ENCODE data around the gene TDO2.

TDO2 gene

GRCh38 chr4:155960522-155960921 is 57.0 kb downstream of the TDO2 start:
- no peak overlapping the region for H3K4me3 Mint-ChIP-seq
- H3K27me3 Mint-ChIP-seq, result peaks cover 6% of the 10 kb centered on the region
- no peaks in the 10 kb centered on the region for H3K36me3 Mint-ChIP-seq
- peaks cover 6% of the 10 kb centered on the region for H3K4me1 Mint-ChIP-seq
- H3K27ac Mint-ChIP-seq, result no peak overlapping the region
- H3K9me3 Mint-ChIP-seq, result no peaks in the 10 kb centered on the region

- Mint-ChIP-seq H3K27me3 (peaks cover 6% of the 10 kb centered on the region), H3K27ac (no peak overlapping the region), H3K4me3 (no peak overlapping the region), H3K36me3 (no peaks in the 10 kb centered on the region), H3K4me1 (peaks cover 6% of the 10 kb centered on the region), H3K9me3 (no peaks in the 10 kb centered on the region)
Measured at GRCh38 chr4:155961575-155961974, 58.1 kb downstream of the TDO2 start.

DNA sequence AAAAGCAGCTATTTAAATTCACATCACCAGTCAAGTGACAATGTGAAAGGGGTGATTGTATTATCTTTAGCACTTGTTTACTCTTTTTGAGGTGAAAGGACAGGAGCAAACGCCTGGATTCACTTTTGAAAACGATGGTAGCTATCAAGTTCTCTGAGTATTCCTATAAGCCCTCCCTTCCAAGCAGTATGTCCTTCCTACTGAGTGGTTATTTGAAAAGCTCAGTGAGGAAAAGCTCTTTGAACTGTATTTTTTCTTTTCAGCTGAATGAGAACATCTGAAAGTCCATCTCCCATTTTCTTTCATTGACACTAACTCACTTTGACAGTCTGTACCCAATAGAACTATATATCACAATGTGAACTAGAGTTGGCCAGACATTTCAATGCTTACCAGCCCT is 59.3 kb downstream of the TDO2 start:
- Mint-ChIP-seq H3K9me3 (no peaks in the 10 kb centered on the region), H3K4me1 (peaks cover 6% of the 10 kb centered on the region), H3K36me3 (no peaks in the 10 kb centered on the region), H3K4me3 (no peak overlapping the region), H3K27me3 (peaks cover 6% of the 10 kb centered on the region), H3K27ac (no peak overlapping the region)

- Mint-ChIP-seq H3K36me3 (no peaks in the 10 kb centered on the region), H3K27ac (no peak overlapping the region), H3K27me3 (peaks cover 1% of the 10 kb centered on the region), H3K4me1 (peaks cover 6% of the 10 kb centered on the region), H3K9me3 (no peaks in the 10 kb centered on the region), H3K4me3 (no peak overlapping the region)
Measured at GRCh38 chr4:155964016-155964891, 60.8 kb downstream of the TDO2 start.

DNA sequence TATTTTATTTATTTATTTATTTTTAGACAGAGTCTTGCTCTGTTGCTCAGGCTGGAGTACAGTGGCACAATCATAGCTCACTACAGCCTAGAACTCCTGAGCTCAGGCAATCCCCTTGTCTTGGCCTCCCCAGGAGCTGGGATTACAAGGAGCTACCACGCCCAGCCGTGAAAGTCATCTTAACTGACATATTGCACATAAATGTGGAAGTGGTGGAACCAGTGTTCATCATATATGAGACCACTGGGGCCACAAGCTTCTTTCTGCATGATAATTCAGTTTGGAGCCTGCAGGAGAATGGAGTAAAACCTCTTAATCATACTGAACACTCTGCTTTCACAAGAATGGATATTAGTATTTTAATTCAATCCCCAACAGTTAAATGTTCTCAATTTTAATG is 62.7 kb downstream of the TDO2 start:
- no peaks in the 10 kb centered on the region for H3K9me3 Mint-ChIP-seq
- no peak overlapping the region for H3K4me3 Mint-ChIP-seq
- peaks cover 5% of the 10 kb centered on the region for H3K27me3 Mint-ChIP-seq
- no peaks in the 10 kb centered on the region for H3K36me3 Mint-ChIP-seq
- no peak overlapping the region for H3K27ac Mint-ChIP-seq
- peaks cover 6% of the 10 kb centered on the region for H3K4me1 Mint-ChIP-seq

- Mint-ChIP-seq H3K36me3 (no peaks in the 10 kb centered on the region), H3K4me1 (peaks cover 6% of the 10 kb centered on the region), H3K4me3 (no peak overlapping the region), H3K9me3 (no peaks in the 10 kb centered on the region), H3K27ac (no peak overlapping the region), H3K27me3 (peaks cover 5% of the 10 kb centered on the region)
Measured at GRCh38 chr4:155966731-155967395, 63.4 kb downstream of the TDO2 start.

Data from activated naive CD4-positive, alpha-beta T cell treated with anti-CD3 and anti-CD28 coated beads, Interleukin-2, amount 50 U/mL, for 24 hours (primary cell).